Activated CD4-positive, alpha-beta T cell treated with anti-CD3 and anti-CD28 coated beads, Interleukin-2, Interleukin-4, amounts not matched to agents 100 ng/mL and 50 ng/mL, durations not matched to agents 16 hours and 8 hours (primary cell): ENCODE results near the gene RITA1.
A peak's percentile ranks its signal among the peaks of the same experiment; 100 is the strongest.

ENCODE experiments used
- DNase-seq: peaks from one replicate; pipeline ENCODE4 v3.0.0-alpha.2; 2020; ENCODE audit warnings: low spot score

The RITA1 gene

DNA sequence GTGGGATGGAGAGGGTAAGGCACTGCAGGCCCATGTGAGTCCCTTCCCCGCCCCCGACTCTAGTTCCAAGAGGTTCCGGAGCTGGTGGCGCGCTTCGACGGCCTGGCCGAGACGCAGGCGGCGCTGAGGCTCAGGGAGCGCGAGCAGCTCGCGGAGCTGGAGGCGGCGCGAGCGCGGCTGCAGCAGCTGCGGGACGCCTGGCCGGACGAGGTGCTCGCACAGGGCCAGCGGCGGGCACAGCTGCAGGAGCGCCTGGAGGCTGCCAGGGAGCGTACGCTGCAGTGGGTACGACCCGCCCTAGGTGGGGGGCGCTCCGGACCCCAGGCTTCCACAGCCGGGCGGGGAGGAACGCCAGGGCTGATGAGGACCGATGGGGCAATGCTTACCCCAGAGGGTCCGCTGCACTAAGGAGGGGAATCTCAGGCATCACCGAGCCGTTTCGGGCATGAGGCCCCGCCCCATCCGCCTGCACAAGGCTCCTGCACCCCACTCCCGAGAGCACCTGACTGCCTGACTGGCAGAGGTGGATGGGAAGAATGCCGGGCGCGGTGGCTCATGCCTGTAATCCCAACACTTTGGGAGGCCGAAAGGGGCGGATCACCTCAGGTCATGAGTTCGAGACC, 31.1 kb upstream of the RITA1 start:
- DNase-seq, result no peak

DNA sequence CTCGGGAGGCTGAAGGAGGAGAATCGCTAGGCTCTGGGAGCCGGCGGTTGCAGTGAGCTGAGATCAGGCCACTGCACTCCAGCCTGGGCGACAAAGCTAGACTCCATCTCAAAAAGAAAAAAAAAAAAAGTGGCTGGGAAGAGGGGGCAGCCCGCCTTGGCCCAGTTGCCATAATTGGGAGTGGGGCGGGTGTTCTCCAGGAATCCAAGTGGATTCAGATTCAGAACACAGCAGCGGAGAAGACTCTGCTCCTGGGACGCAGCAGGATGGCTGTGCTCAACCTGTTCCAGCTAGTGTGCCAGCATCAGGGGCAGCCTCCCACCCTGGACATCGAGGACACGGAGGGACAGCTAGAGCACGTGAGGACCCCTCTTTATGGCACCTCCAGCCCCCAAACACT, 30.5 kb upstream of the RITA1 start:
- DNase-seq, result no peak

DNA sequence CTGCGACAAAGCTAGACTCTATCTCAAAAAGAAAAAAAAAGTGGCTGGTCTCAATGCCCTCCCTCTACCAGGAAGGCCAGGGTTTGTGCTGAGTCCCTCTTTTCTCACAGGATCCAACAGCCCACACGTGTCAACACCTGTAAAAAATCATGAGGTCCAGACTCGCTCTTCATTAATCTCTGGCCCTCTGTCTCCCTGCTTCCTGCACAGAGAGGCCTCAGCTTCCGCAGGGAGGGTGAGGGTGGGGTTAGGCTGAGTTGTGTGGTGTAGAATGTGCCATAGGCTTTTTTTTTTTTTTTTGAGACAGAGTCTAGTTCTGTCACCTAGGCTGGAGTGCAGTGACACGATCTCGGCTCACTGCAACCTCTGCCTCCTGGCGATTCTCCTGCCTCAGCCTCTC, 29.9 kb upstream of the RITA1 start:
- DNase-seq, result no peak

DNA sequence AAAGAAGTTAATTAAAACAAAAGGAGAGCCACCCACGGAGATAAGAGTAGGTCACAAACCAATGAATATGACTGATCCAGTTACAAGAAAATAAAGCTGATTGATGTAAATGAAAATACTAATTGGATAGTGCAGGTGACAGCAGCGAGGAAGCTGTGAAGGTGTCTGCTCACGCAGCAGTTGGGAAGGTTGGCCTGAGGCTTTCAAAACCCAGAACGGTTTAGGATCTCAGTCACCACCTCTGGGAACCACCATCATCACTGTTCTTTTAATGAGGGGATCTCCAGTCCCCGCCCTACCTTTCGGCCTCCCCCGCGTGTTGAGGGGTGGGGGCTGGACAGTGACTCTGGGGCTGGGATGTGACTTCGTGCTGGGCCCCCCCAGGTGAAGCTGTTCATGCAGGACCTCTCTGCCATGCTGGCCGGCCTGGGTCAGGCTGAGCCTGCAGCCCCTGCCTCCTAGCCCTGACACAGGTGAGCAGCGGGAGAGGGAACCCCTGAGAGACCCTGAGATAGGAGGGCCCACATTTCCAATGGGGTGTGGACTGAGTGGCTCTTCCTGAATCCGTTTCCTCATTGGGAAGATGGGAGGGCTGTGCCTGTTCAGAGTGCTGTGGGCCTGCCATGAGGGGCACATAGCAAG, 28.2 kb upstream of the RITA1 start:
- DNase-seq, result no peak

DNA sequence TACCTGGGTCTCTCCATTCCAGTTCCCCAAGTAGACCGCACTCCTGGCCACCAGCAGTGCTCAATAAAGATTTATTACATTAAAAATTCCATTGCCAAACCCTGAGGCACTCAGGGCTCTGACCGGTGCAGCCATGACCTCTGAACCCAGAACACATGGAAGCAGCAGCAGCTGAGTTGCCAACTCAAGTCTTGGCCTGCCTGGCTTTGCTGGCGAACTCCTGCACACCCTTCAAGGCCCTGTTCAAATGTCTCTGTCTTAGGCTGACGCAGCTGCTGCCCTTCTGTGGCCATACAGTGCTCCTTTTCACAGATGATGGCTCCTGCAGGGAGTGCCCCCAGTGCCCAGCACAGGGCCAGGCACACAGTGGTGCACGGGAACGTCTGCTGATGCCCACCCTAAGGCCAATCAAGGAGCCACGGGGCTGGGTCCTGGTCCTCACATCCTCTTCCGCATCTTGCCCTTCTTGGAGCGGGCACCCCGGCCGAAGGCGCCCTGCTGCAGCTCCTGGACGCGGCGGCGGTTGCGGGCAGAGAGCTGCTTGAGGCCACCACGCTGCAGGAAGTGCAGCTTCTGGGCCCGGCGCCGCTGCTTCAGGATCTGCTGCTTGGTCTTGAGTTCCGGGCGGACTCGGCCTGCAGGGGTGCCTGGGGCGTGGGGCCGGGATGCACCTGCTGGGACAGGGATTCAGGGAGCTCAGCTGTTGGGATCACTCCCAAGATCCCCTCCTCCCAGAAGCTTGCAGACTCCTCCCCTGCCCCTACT, 26.9 kb upstream of the RITA1 start:
- no peak for DNase-seq

DNA sequence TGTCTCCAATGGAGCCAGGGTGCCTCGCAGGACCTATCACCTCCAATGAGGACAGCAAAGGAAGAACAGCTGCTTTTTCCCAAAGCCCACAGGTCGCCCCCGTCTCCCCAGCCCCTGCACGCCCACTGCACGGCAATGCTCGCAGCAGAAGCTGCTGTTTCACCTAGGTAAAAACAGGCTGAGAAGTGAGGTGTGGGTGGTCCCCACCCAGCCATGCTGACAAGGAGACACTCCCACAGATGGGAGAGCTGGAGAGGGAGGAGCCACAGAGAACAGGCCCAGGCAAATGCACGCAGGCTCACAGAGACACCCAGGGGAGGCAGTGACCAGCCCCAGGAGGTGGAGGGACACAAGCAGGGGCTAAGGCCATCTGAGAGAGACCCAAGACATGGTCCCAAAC, 25.6 kb upstream of the RITA1 start:
- DNase-seq, result no peak

DNA sequence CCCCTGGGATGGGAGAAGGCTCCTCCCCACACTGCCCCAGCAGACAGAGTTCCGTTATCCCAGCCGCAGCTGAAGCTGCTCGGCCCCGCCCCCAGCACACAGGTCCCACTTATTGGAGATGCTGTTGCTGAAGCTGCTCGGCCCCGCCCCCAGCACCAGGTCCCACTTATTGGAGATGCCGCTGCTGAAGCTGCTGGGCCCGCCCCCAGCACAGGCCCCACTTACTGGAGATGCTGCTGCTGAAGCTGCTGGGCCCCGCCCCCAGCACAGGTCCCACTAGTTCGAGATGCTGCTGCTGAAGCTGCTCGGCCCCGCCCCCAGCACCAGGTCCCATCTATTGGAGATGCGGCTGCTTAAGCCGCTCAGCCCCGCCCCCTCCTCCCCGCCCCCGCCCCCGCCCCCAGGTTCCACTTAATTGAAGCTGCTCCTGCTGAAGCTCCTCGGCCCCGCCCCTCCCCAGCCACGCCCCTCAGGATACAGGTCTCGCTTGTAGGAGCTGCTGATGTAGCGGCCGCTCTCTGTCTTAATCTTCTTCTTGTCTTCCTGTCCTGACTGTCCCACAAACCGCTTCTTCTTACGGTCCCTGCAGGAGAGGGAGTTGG, 24.0 kb upstream of the RITA1 start:
- DNase-seq, result peak; percentile 15

DNA sequence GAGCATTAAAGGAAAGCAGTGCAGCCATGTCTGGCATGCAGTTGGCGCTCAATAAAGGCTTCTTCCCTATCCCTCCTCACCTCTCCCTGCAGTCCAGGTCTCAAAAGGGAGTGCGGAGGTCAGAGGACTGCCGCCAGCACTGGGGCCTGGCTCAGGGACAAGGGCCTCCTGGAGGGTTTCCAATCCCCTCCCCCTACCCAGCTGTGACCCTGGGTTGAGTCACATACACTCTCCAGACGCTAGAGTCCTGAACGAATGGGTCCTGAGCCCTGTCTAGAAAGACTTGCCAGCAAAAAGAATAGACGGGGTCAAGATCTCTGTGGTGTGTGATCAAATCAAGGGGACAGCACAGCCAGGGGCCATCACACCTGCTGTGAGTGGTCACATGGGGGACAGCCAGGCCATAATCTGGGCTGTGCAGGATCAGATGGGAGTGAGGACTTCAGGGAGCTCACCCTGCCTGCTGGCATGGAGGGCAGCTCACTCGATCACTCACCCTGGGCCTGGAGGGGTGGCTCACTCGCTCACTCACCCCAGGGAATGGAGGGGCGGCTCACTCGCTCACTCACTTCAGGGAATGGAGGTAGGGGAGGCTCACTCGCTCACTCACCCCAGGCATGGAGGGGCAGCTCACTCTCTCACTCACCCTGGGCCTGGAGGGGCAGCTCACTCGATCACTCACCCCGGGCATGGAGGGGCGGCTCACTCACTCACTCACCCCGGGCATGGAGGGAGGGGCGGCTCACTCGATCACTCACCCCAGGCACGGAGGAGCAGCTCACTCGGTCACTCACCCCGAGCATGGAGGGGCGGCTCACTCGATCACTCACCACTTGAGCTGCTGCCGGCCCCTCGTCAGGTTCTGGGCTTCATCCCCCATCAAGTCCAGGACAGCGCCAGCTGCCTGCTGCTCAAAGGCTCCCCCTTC, 23.2 kb upstream of the RITA1 start:
- no peak for DNase-seq

DNA sequence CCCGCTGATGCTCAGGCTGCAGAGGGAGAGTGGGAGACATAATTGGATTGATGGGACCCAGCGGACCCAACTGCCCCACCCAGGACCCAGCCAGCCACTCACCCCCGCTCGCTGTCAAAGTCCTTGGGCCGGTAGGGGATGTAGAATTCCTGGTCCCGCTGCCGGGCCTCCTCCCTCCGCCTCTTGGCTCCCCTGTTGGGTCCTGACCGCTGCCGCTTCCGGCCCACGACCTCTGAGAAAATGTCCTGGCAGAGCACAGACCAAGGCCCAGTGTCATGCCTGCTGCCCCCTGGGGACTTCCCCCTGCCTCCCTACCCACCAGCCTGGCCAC, 22.5 kb upstream of the RITA1 start:
- DNase-seq, result no peak

DNA sequence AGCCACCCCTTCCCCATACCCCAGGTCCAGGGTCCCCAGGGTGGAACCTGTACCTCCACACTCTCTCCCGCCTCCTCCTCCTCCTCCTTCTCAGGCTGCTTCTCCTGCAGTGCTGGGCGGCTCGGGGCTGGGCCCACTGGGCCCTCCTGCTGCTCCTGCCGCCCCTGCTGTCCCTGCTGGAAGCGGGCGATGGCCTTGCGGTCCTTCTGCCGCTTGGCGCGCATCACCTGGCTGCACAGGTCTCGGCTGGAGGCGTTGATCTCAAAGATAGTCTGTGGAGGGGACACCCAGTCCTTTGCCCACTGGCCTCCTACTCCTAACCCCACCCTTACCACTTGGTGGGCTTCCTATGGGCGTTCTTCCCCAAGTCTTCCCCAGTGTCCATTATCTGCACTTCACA, 21.5 kb upstream of the RITA1 start:
- DNase-seq, result no peak

DNA sequence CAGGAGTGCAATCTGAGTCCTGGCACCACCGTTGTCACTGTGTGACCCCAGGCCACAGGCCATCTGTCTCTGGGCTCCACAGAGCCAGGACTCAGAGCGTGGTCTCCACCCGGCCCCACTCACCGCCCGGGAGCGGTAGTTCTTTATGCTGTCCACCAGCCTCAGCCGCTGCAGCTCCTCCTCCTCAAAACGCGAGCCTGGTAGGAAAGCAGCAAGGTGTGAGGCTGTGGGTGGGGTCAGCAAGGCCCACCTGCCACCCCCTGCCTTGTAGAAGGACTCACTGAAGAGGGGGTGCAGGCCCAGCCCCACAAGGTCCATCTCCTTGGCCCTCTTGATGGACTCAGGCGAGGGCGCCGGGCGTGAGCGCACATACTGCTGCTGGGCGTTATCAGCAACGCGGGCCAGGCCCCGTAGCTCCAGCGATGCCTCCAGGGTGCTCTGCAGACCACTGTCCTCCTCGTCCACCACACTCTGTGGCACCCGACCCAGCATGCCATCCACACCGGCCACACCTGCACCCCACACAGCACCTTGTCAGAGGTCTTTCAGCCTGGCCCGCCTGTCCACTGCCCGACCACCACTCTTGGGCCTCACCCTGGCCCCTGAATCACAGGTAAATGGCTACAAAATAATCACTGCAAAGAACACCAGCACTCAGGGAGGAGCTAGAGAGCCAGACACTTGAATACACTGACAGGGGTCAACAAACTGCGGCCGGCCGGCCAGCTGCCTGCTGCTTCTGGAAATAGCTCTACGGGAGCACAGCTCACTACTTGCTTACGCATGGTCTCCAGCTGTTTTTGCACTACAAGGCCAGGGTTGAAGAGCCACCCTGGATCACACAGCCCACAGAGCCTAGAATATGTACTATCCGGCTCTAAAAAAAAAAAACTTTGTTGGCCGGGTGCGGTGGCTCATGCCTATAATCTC, 19.7 kb upstream of the RITA1 start:
- no peak for DNase-seq

DNA sequence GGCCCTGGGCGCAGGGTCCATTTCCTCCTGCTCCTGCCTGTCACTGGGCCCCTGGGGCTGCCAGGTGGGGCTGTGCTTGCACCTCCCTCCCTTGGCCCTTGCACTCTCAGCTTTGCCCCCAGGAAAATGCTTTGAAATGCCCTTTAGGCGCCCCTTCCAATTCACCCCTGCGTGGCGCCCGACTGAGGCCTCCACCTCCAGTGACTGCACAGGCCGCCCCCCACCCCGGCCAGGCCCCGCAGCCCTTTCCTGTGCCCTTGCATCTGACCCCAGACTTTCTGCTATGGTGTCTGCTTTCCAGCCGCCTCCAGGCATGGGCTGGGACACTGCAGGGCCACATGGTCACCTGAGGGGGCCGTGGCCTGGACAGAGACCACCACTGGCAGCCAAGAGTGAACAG, 17.7 kb upstream of the RITA1 start:
- no peak for DNase-seq

DNA sequence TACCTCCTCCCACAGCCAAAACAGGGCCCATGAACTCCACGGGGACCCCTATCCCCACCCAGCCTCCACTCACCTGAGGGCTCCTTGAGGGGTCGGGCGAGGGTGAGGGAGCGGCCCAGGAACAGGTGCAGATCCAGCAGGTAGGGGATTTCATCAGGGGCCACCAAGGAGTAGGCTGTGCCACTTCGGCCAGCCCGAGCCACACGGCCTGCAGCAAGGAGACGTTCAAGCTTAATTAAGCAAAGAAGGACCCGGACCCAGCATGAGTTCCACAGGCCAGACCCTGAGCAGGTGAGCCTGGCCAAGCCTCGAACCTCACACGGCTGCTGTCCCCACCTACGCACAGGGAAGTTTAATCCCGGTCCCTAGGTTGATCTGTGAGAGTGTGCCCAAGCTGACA, 15.8 kb upstream of the RITA1 start:
- no peak for DNase-seq

DNA sequence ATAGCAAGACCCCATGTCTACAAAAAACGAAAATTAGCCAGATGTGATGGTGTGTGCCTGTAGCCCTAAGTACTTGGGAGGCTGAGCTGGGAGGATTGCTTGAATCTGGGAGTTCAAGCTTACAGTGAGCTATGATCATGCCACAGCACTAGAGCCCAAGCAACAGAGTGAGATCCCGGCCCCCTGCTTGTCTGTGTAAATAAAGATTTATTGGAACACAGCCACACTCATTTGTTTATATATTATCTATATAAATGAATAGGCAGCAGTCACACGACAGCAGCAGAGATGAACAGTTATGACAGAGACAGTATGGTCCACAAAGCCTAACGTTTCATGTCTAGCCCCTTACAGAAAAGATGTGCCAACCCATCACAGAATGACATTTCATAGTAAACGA, 15.1 kb upstream of the RITA1 start:
- DNase-seq, result no peak

DNA sequence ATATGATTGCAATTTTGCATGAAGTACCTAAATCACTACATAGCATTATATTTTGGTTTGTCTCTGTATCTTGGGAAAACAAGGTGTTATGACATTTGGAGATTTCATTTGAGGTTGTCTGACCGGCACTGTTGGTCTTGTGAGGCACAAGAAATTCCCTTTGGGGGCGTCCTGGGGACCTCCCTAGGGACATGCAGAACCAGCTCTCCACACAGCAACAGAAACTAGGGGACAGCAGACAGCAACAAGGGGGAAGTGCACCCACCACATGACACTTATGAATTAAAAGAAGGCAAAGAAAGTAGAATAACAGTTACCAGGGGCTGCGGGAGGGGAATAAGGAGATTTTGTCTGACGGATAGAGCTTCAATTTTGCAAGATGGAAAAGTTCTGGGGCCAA, 14.6 kb upstream of the RITA1 start:
- DNase-seq, result no peak

DNA sequence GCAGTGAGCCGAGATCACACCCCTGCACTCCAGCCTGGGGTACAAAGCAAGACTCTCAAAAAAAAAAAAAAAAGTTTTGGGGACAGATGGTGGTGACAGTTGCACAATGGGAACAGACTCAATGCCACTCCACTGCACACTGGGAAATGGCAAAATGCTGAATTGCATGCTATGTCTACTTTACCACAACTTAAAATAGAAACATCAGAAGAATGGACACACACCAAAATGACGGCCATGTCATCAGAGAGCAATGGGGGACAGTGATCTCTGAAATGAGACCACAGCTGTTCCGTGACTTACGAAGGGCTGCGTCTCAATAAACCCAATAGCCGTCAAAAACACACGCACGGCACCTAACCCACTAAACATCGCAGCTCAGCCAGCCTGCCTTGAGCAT, 14.0 kb upstream of the RITA1 start:
- DNase-seq, result no peak

DNA sequence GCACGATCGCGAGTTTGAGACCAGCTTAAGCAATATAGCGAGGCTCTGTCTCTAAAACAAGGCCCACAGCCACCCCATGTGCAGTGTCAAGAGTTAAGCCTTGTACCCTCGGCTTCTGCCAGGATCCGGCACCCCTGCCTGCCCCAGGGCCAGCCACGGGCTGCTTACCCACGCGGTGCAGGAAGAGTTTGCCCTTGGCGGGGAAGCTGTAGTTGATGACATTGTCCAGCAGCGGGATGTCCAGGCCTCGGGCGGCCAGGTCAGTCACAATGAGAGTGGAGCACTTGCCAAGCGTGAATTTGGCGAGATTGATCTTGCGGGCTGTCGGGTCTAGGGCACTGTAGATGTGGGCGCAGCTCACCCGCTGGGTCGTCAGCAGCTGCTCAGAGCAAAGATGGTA, 13.3 kb upstream of the RITA1 start:
- no peak for DNase-seq

DNA sequence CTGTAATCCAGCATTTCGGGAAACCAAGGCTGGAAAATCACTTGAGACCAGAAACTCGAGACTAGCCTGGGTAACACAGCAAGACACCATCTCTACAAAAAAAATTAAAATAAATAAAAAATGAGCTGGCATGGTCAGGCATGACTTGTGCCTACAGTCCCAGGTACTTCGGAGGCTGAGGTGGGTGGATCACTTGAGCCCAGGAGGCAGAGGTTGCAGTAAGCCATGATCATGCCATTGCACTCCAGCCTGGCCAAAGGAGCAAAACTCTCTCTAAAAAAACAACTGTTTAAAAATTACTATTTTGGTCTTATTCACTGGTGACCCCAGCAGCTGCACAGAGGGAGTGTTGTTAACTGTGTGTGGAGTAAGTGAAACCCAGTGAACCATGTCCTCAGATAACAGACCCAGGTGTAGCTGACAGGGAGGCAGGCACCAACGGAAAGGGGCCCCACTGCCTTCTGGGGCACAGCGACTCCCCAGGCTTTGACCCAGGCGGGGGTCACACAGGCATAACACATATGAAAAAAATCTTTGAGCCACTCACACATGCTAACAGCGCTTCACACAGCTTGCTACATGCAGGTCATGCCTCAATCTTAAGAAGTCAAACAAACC, 12.3 kb upstream of the RITA1 start:
- DNase-seq, result no peak

DNA sequence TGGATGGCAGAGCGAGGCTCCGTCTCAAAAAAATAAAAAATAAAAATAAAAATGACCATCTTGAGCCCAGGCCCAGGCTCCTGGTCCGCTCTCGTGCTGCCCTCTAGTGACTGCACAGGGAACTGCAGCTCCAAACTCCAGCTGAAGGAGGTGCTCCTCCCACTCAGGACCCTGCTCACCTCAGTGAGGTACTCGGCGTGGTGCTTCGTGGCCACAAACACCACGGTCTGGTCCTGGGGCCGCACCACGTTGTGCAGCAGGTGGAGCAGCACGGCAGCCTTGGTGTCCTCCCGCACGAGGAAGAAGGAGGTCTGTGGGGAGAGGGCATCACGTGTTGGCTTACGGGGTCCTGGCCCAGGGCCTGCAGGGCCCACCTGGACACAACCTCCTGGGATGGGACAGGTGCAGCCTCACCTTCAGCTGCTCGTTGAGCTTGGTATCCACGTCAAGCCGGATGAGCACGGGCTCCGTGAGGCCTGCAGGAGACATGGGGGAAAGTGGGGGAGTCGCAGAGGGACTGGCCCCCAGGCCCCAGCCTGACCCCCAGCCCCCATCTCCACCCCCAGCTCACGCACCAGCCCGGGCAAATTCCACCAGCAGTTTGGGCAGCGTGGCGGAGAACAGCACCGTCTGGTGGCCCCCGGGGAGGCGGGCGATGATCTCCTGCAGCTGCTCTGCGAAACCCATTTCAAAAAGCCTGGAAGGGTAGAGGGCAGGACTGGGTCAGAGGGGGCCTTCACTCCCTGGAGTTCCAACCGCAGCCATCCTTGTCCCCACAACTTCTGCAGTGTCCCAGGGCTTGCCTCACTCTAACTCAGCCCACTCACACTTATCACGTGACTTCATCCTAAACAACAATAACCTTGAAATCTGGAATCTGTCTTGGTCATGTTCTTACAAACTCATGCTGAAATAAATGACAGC, 10.8 kb upstream of the RITA1 start:
- peak; percentile 79 for DNase-seq

DNA sequence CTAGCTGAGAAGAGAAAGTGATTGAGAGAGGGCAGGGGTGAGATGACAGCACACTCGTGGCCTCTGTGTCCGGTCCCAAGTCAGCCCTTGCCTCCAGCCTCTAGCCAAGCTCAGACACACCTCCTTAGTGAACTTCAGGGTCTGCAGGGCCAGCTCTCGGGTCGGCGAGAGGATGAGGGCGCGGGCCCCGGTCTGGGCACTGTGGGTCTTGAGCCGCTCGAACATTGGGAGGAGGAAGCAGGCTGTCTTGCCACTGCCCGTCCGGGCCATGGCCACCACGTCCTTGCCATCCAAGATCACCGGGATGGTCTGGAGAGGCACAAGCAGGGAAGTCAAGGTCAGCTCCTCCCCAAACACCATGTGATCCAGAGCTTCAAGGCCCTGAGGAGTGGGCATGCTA, 6.5 kb upstream of the RITA1 start:
- no peak for DNase-seq
